Ishikawa (cell line): ENCODE data around the gene GCN1.

Experiments
- CEBPB ChIP-seq: IDR thresholded peaks from 2 replicates; pipeline ENCODE4 v1.6.1; 2012
- CREB1 ChIP-seq: IDR thresholded peaks from 2 replicates; pipeline ENCODE4 v1.6.1; 2012; ENCODE audit warnings: low read depth
- EGR1 ChIP-seq: IDR thresholded peaks from 2 replicates; pipeline ENCODE4 v1.6.1; 2012
- EP300 ChIP-seq: IDR thresholded peaks from 2 replicates; pipeline ENCODE4 v1.6.1; 2012; ENCODE audit warnings: borderline replicate concordance
- FOXM1 ChIP-seq: IDR thresholded peaks from 2 replicates; pipeline ENCODE4 v1.6.1; 2012; ENCODE audit warnings: low read depth, borderline replicate concordance
- NFIC ChIP-seq: IDR thresholded peaks from 2 replicates; pipeline ENCODE4 v1.6.1; 2012
- RAD21 ChIP-seq: IDR thresholded peaks from 2 replicates; pipeline ENCODE4 v1.6.1; 2012; ENCODE audit warnings: low read depth
- TAF1 ChIP-seq: IDR thresholded peaks from 2 replicates; pipeline ENCODE4 v1.6.1; 2012; ENCODE audit warnings: low read depth, mild to moderate bottlenecking
- TCF12 ChIP-seq: IDR thresholded peaks from 2 replicates; pipeline ENCODE4 v1.6.1; 2012; ENCODE audit warnings: low read depth
- TEAD4 ChIP-seq: IDR thresholded peaks from 2 replicates; pipeline ENCODE4 v1.6.1; 2012
- YY1 ChIP-seq: IDR thresholded peaks from 2 replicates; pipeline ENCODE4 v1.6.1; 2012; ENCODE audit warnings: low read depth
- TF ChIP-seq, protein P1 (sequence below): IDR thresholded peaks from 2 replicates; pipeline ENCODE4 v1.6.1; 2012; ENCODE audit warnings: low read depth, mild to moderate bottlenecking
- TF ChIP-seq, protein P2 (sequence below): IDR thresholded peaks from 2 replicates; pipeline ENCODE4 v1.6.1; 2012

DNA sequence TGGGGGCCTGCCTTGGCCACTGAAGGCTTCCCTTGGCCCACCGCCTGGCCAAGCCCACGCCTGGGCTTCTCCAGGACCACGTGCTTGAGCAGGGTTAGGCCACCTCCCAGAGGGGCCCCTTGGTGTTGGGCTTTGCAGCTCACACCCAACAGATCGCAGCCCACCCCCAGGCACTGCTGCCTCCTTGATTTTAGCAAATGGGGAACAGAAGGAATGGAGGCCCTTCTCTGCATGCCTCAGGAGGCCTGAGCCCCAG, 101.3 kb downstream of the GCN1 start:
- TF ChIP-seq, protein P1, sequence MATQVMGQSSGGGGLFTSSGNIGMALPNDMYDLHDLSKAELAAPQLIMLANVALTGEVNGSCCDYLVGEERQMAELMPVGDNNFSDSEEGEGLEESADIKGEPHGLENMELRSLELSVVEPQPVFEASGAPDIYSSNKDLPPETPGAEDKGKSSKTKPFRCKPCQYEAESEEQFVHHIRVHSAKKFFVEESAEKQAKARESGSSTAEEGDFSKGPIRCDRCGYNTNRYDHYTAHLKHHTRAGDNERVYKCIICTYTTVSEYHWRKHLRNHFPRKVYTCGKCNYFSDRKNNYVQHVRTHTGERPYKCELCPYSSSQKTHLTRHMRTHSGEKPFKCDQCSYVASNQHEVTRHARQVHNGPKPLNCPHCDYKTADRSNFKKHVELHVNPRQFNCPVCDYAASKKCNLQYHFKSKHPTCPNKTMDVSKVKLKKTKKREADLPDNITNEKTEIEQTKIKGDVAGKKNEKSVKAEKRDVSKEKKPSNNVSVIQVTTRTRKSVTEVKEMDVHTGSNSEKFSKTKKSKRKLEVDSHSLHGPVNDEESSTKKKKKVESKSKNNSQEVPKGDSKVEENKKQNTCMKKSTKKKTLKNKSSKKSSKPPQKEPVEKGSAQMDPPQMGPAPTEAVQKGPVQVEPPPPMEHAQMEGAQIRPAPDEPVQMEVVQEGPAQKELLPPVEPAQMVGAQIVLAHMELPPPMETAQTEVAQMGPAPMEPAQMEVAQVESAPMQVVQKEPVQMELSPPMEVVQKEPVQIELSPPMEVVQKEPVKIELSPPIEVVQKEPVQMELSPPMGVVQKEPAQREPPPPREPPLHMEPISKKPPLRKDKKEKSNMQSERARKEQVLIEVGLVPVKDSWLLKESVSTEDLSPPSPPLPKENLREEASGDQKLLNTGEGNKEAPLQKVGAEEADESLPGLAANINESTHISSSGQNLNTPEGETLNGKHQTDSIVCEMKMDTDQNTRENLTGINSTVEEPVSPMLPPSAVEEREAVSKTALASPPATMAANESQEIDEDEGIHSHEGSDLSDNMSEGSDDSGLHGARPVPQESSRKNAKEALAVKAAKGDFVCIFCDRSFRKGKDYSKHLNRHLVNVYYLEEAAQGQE = no peak
- TF ChIP-seq RAD21 (no peak), YY1 (no peak), TAF1 (no peak), TEAD4 (no peak), CREB1 (no peak), TCF12 (no peak), NFIC (no peak), EP300 (no peak), EGR1 (no peak), FOXM1 (no peak), CEBPB (no peak)
- TF ChIP-seq, protein P2, sequence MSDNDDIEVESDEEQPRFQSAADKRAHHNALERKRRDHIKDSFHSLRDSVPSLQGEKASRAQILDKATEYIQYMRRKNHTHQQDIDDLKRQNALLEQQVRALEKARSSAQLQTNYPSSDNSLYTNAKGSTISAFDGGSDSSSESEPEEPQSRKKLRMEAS = no peak
